Tibial artery (tissue), 4 donors: ENCODE measurements around the gene PHKG2.

Source experiments
- DNase-seq, 2 donors: peaks; one replicate each; pipeline ENCODE4 v3.0.0-alpha.2; 2019
- H3K27ac ChIP-seq, 2 donors: fragments of 200-600 bp; sonication (generic) in 1 of 2; 1 replicate in 1 of 2; 2 replicates in 1 of 2; pipeline ENCODE4 v1.5.1; 2018 to 2019; ENCODE audit warnings: mild to moderate bottlenecking in 1 of 2
- H3K27me3 ChIP-seq, 2 donors: fragments of 200-600 bp; sonication (generic) in 1 of 2; one replicate each; pipeline versions ENCODE4 v1.5.1 to v1.6.0; 2016 to 2019
- H3K36me3 ChIP-seq, 3 donors: fragments of 200-600 bp; sonication (generic) in 2 of 3; one replicate each; pipeline ENCODE4 v1.5.1; 2016 to 2019; ENCODE audit warnings: mild to moderate bottlenecking in 2 of 3
- H3K4me1 ChIP-seq, 4 donors: fragments of 200-600 bp; sonication (generic) in 2 of 4; 1 replicate in 3 of 4; 2 replicates in 1 of 4; pipeline ENCODE4 v1.5.1; 2016 to 2019
- H3K4me3 ChIP-seq, 2 donors: fragments of 200-600 bp; sonication (generic) in 1 of 2; 1 replicate in 1 of 2; 2 replicates in 1 of 2; pipeline ENCODE4 v1.5.1; 2018 to 2019; ENCODE audit warnings: mild to moderate bottlenecking in 2 of 2
- H3K9me3 ChIP-seq, 3 donors: fragments of 200-600 bp; sonication (generic) in 1 of 3; one replicate each; pipeline ENCODE4 v1.5.1; 2016 to 2019
- intact Hi-C: fragments of 100-400 bp; cut with DNase I; formaldehyde crosslinking; loops from one replicate; pipeline ENCODE4 v1.15.0; 2023; ENCODE audit warnings: low total_unique reads
- TF ChIP-seq, protein P1 (sequence below), 2 experiments: fragments of 200-600 bp in 1 of 2; fragments of 450-650 bp in 1 of 2; IDR thresholded peaks; one replicate each; pipeline ENCODE4 v1.5.1; 2017 to 2019; ENCODE audit warnings: antibody characterized with exemption in 2 of 2, mild to moderate bottlenecking in 1 of 2, moderate library complexity in 1 of 2

Gene PHKG2

DNA sequence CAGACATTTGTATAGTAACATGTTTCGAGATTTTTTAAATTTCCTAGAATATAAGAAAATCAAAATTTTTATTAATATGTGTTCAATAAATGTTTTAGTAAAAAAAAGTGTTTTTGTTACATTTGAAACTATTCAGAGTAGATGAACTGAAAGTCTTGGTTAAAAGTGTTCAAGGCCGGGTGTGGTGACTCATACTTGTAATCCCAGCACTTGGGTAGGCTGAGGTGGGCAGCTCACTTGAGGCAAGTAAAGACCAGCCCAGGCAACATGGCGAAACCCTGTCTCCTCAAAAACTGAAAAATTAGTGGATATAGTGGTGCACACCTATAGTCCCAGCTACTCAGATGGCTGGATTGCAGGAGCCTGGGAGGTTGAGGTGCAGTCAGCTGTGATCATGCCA lies 16.8 kb upstream of the PHKG2 start:
- H3K27ac ChIP-seq = no peak overlapping the region
- intact Hi-C loops = no loop called here
- TF ChIP-seq, protein P1, sequence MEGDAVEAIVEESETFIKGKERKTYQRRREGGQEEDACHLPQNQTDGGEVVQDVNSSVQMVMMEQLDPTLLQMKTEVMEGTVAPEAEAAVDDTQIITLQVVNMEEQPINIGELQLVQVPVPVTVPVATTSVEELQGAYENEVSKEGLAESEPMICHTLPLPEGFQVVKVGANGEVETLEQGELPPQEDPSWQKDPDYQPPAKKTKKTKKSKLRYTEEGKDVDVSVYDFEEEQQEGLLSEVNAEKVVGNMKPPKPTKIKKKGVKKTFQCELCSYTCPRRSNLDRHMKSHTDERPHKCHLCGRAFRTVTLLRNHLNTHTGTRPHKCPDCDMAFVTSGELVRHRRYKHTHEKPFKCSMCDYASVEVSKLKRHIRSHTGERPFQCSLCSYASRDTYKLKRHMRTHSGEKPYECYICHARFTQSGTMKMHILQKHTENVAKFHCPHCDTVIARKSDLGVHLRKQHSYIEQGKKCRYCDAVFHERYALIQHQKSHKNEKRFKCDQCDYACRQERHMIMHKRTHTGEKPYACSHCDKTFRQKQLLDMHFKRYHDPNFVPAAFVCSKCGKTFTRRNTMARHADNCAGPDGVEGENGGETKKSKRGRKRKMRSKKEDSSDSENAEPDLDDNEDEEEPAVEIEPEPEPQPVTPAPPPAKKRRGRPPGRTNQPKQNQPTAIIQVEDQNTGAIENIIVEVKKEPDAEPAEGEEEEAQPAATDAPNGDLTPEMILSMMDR (IDR thresholded peaks at IDR 0.05) = no peak
- H3K27me3 ChIP-seq = no peaks in the 10 kb centered on the region
- H3K4me1 ChIP-seq = no peaks in the 10 kb centered on the region
- DNase-seq = no peak
- H3K4me3 ChIP-seq = no peak overlapping the region
- H3K36me3 ChIP-seq = peaks cover 84 to 100% (median 88%) of the 10 kb centered on the region in 3 donors
- H3K9me3 ChIP-seq = no peaks in the 10 kb centered on the region

DNA sequence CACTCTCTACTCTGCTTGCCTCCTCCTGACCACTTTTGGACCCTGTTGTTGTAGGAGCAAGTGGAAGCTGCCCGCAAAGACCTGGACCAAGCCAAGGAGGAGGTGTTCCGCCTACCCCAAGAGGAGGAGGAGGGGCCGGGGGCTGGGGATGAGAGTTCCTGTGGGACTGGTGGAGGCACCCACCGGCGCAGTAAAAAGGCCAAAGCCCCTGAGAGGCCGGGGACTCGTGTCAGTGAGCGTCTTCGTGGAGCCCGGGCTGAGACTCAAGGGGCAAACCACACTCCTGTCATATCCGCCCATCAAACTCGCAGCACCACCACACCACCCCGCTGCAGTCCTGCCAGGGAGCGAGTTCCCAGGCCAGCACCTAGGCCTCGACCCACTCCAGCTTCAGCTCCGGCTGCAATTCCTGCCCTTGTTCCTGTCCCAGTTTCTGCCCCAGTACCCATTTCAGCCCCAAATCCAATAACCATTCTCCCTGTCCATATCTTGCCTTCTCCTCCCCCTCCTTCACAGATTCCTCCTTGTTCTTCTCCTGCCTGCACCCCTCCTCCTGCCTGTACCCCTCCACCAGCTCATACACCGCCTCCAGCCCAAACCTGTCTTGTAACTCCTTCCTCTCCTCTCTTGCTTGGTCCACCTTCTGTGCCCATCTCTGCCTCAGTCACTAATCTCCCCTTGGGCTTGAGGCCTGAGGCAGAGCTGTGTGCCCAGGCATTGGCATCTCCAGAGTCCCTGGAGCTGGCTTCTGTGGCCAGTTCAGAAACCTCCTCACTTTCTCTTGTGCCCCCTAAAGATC lies 11.0 kb upstream of the PHKG2 start:
- intact Hi-C loops = no loop called here
- H3K9me3 ChIP-seq = no peaks in the 10 kb centered on the region
- no peaks in the 10 kb centered on the region for H3K27me3 ChIP-seq
- DNase-seq = peak in 1 of 2 donors; percentile 60
- H3K36me3 ChIP-seq = peaks cover 69 to 74% (median 71%) of the 10 kb centered on the region in 3 donors
- no peak overlapping the region for H3K4me3 ChIP-seq
- H3K27ac ChIP-seq = no peak overlapping the region
- peaks cover 0 to 29% (median 20%) of the 10 kb centered on the region in 4 donors for H3K4me1 ChIP-seq
- TF ChIP-seq, protein P1 (IDR thresholded peaks at IDR 0.05) = no peak

DNA sequence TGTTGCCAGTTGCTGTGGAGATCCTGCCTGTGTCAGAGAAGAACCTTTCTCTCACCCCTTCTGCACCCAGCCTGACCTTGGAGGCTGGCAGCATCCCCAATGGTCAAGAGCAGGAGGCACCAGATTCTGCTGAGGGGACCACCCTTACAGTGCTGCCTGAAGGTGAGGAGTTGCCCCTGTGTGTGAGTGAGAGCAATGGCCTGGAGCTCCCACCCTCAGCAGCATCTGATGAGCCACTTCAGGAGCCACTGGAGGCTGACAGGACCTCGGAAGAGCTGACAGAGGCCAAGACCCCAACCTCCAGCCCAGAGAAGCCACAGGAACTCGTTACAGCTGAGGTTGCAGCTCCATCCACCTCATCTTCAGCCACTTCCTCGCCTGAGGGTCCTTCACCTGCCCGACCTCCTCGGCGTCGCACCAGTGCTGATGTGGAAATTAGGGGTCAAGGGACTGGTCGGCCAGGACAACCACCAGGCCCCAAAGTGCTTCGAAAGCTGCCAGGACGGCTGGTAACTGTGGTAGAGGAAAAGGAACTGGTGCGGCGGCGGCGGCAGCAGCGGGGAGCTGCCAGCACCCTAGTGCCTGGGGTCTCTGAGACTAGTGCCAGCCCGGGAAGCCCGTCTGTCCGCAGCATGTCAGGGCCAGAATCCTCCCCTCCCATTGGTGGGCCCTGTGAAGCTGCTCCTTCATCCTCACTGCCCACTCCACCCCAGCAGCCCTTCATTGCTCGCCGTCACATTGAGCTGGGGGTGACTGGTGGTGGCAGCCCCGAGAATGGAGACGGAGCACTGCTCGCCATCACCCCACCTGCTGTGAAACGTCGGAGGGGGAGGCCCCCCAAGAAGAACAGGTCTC lies 10.2 kb upstream of the PHKG2 start:
- intact Hi-C loops = no loop called here
- peaks cover 0 to 30% (median 20%) of the 10 kb centered on the region in 4 donors for H3K4me1 ChIP-seq
- DNase-seq = peak in 1 of 2 donors; percentile 58
- no peaks in the 10 kb centered on the region for H3K9me3 ChIP-seq
- no peak overlapping the region for H3K4me3 ChIP-seq
- H3K27me3 ChIP-seq = no peaks in the 10 kb centered on the region
- H3K36me3 ChIP-seq = peaks cover 62 to 66% (median 66%) of the 10 kb centered on the region in 3 donors
- H3K27ac ChIP-seq = no peak overlapping the region
- TF ChIP-seq, protein P1 (IDR thresholded peaks at IDR 0.05) = no peak

DNA sequence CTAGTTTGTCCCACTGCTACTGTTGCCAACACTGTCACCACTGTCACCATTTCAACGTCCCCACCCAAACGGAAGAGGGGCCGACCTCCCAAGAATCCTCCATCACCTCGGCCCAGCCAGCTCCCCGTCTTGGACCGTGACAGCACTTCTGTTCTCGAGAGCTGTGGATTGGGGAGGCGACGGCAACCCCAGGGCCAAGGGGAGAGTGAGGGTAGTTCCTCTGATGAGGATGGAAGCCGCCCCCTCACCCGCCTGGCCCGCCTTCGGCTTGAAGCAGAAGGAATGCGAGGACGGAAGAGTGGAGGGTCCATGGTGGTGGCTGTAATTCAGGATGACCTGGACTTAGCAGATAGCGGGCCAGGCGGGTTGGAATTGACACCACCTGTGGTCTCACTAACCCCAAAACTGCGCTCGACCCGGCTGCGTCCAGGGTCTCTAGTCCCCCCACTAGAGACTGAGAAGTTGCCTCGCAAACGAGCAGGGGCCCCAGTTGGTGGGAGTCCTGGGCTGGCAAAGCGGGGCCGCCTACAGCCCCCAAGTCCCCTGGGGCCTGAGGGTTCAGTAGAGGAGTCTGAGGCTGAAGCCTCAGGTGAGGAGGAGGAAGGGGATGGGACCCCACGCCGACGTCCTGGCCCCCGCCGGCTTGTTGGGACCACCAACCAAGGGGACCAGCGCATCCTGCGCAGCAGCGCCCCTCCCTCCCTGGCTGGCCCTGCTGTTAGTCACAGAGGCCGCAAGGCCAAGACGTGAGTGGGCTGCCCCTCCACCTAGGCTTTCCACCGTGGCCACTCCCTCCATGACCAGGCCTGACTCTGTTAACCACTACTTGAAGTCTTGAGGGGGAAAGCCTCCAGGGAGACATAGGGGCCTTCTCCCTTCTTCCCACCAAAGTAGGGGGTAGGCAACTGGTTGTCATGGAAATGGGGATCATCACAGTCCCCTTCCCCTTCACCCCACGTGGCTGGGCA lies 9.0 kb upstream of the PHKG2 start:
- Histone ChIP-seq H3K9me3 (no peaks in the 10 kb centered on the region), H3K4me3 (no peak overlapping the region), H3K27me3 (no peaks in the 10 kb centered on the region), H3K4me1 (peaks cover 0 to 30% (median 20%) of the 10 kb centered on the region in 4 donors), H3K36me3 (peaks cover 49 to 61% (median 53%) of the 10 kb centered on the region in 3 donors), H3K27ac (peak overlapping the region; percentile 69 to 76)
- peak in 1 of 2 donors; percentile 65 for DNase-seq
- TF ChIP-seq, protein P1 (IDR thresholded peaks at IDR 0.05) = no peak
- intact Hi-C loops = no loop called here
